ENCODE data around the gene PI4KA. TPM values are rescaled to one million over a fixed set of nuclear protein-coding genes. Genes with fewer than 3 reads are reported as not detected.

The PI4KA gene
- total RNA-seq, 2 donors from 2014 or later, result 42.5 to 47.2 TPM

- DNase-seq (no peak), ATAC-seq (no peak)
- Histone ChIP-seq H3K4me1 (no peaks in the 10 kb centered on the region), H3K27ac (no peak overlapping the region), H3K9me3 (no peaks in the 10 kb centered on the region), H3K27me3 (no peaks in the 10 kb centered on the region), H3K36me3 (replicated peaks in 1 of 2; ENCODE audit: insufficient read depth in 1 of 2, low read depth in 2 of 2) (peaks cover 0 to 19% of the 10 kb centered on the region in 2 donors), H3K4me3 (no peak overlapping the region)
- intact Hi-C loops (cut with DNase I), result no loop called here
- WGBS, 2 donors, result 86 to 94% methylated on average over 2 of the region's 2 CpGs
- TF ChIP-seq POLR2A (IDR thresholded peaks at IDR 0.05) (no peak), CTCF (IDR thresholded peaks at IDR 0.05) (no peak)
Observed at GRCh38 chr22:20761536-20761935, 97.1 kb downstream of the PI4KA start.

- DNase-seq (no peak), ATAC-seq (no peak)
- Histone ChIP-seq H3K9me3 (no peaks in the 10 kb centered on the region), H3K27ac (no peak overlapping the region), H3K4me3 (no peak overlapping the region), H3K4me1 (no peaks in the 10 kb centered on the region), H3K36me3 (replicated peaks in 1 of 2; ENCODE audit: insufficient read depth in 1 of 2, low read depth in 2 of 2) (peaks cover 0 to 16% of the 10 kb centered on the region in 2 donors), H3K27me3 (no peaks in the 10 kb centered on the region)
- WGBS, 2 donors, result 94 to 97% methylated on average over 2 of the region's 2 CpGs
- TF ChIP-seq CTCF (IDR thresholded peaks at IDR 0.05) (no peak), POLR2A (IDR thresholded peaks at IDR 0.05) (no peak)
- intact Hi-C loops (cut with DNase I), result no loop called here
Observed at GRCh38 chr22:20760084-20760483, 98.5 kb downstream of the PI4KA start.

- Histone ChIP-seq H3K9me3 (no peaks in the 10 kb centered on the region), H3K4me3 (no peak overlapping the region), H3K27me3 (no peaks in the 10 kb centered on the region), H3K4me1 (no peaks in the 10 kb centered on the region), H3K36me3 (replicated peaks in 1 of 2; ENCODE audit: insufficient read depth in 1 of 2, low read depth in 2 of 2) (peaks cover 0 to 2% of the 10 kb centered on the region in 2 donors), H3K27ac (no peak overlapping the region)
- no peak for TF ChIP-seq CTCF (IDR thresholded peaks at IDR 0.05)
- no peak for TF ChIP-seq POLR2A (IDR thresholded peaks at IDR 0.05)
- ATAC-seq (no peak), DNase-seq (no peak)
- intact Hi-C loops (cut with DNase I), result no loop called here
- WGBS, 2 donors, result 93% methylated on average over 2 of the region's 2 CpGs
Observed at GRCh38 chr22:20758688-20759087, 99.9 kb downstream of the PI4KA start.

- intact Hi-C loops (cut with DNase I), result no loop called here
- ATAC-seq (no peak), DNase-seq (no peak)
- Histone ChIP-seq H3K27ac (no peak overlapping the region), H3K4me3 (no peak overlapping the region), H3K36me3 (replicated peaks in 1 of 2; ENCODE audit: insufficient read depth in 1 of 2, low read depth in 2 of 2) (peaks cover 0 to 2% of the 10 kb centered on the region in 2 donors), H3K4me1 (no peaks in the 10 kb centered on the region), H3K9me3 (no peaks in the 10 kb centered on the region), H3K27me3 (no peaks in the 10 kb centered on the region)
- TF ChIP-seq CTCF (IDR thresholded peaks at IDR 0.05) (no peak), POLR2A (IDR thresholded peaks at IDR 0.05) (no peak)
- WGBS, 2 donors, result 96 to 98% methylated on average over 3 of the region's 3 CpGs
Observed at GRCh38 chr22:20756846-20757245, 101.8 kb downstream of the PI4KA start.

- H3K27ac ChIP-seq, result no peak overlapping the region
- H3K9me3 ChIP-seq, result no peaks in the 10 kb centered on the region
- H3K36me3 ChIP-seq (replicated peaks in 1 of 2; ENCODE audit: insufficient read depth in 1 of 2, low read depth in 2 of 2), result peaks cover 0 to 3% of the 10 kb centered on the region in 2 donors
- no peaks in the 10 kb centered on the region for H3K27me3 ChIP-seq
- DNase-seq (no peak), ATAC-seq (no peak)
- no peak overlapping the region for H3K4me3 ChIP-seq
- H3K4me1 ChIP-seq, result no peaks in the 10 kb centered on the region
- intact Hi-C loops (cut with DNase I), result no loop called here
- 89 to 93% methylated on average over 8 to 10 of the region's 10 CpGs for WGBS, 2 donors
- TF ChIP-seq CTCF (IDR thresholded peaks at IDR 0.05) (no peak), POLR2A (IDR thresholded peaks at IDR 0.05) (no peak)
Observed at GRCh38 chr22:20752873-20753272, 105.7 kb downstream of the PI4KA start.

All from body of pancreas (tissue), 4 donors.